Skin epidermis (tissue), 12 donors: ENCODE results near the gene OTUD5.

Source experiments
- H3K27ac ChIP-seq, 21 experiments: fragments of 200-600 bp; sonication (generic) in 11 of 21; one replicate each; pipeline ENCODE4 v1.5.0; 2020; ENCODE audit warnings: mild to moderate bottlenecking in 3 of 21, inconsistent platforms in 2 of 21, moderate library complexity in 2 of 21
- H3K4me3 ChIP-seq, 7 experiments: fragments of 200-600 bp; sonication (generic) in 2 of 7; one replicate each; pipeline ENCODE4 v1.5.0; 2020; ENCODE audit warnings: inconsistent platforms in 2 of 7, mild to moderate bottlenecking in 2 of 7, moderate library complexity in 1 of 7

OTUD5 gene

DNA sequence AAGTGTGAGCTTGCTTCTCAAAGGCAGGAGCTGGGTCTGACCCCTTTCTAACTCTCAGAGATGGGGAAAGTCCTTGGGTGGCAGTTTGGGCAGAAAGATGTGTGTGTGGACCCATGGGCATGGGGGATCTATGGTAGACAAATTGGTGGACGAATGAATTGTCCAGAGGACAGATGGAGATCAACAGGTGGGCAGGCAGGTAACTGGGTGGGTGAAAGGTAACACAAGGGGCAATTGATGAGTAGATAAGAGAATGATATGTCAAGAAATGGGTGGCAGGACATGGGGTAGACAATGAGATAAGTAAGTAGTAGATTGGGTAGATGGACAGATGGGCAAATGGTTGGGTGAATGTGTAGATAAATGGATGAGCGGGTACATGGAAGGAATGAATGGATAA, 17.2 kb upstream of the OTUD5 start:
- H3K27ac ChIP-seq = no peak overlapping the region

DNA sequence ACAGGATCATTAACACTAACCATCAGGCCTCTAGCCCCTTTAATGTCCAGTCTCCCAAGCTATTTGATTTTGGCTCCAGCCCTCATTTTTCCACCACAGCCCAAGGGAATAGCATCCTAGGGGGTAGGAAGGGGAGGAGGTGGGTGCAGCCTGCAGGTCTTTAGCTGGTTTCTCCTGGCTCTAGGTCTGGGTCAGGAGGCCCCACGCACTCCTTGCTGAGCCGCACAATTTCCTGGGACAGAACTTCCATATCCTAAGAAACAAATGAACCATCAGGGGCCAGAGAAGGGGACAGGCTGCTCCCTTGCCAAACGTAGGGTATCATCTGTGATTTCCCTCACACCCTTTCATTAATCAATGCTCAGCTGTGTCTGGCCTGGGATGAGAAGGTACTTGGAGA, 16.6 kb upstream of the OTUD5 start:
- Histone ChIP-seq H3K4me3 (no peak overlapping the region), H3K27ac (no peak overlapping the region)

More for the DNA sequence above, 17.2 kb upstream of the OTUD5 start:
- H3K4me3 ChIP-seq = no peak overlapping the region

GRCh38 chrX:48972220-48973164, 15.1 kb upstream of the OTUD5 start:
- peak overlapping the region; percentile 8 to 30 (median 11) for H3K4me3 ChIP-seq
- H3K27ac ChIP-seq = peak overlapping the region in 5 of 21 experiments; percentile 5 to 49 (median 17)

DNA sequence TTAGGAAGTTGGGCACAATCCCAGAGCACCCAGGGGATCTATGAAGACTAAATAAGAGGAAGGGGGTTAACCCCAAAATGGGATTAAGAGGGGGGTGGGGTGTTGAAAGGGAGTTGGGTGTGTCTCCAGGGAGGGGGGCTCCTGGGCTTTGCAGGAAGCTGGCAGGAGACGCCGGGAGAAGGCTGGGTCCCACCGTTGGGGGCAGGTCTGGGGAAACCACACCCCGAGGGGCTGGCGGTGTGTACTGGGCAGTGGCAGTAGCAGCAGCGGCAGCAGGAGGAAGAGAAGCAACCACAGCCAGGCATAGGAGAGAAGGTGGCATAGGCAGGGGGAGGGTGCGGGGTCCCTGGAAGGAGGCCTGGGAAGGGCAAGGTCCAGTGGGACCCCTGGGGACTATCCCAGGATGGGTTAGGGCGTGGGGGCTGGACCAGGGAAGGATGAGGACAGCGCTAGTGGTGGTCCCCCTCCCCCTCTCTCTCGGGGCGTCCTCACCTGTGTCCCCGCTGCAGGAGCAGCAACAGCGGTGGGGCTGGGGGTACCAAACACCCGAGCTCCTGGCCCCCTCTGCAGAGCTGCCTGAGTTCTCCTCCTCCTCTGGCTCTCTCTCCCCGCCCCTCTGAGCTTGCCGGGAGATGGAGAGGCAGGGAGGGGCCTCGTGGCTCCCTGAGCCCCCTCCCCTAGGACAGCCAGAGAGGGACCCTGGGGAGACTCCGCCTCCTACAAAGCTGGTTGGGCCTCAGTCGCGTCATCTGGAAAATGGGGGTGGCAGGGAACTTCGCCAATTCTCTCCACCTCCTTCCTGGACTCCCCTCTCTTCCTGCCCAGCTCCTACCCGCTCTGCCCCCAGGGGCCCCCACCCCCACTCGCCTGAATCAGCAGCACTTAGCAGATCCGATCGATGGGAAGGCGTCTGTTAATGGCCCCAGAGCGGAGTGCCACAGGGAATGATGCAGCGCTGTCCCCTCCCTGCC, 14.1 kb upstream of the OTUD5 start, which contains the start of gene KCND1:
TSS of gene KCND1 (minus strand) at position 596 of the 971 bp plus-strand sequence. CDS start 1,573 bp downstream, outside the sequence.
- Histone ChIP-seq H3K4me3 (peak within 1 kb of the TSS; percentile 8 to 30 (median 11)), H3K27ac (peak within 1 kb of the TSS in 6 of 21 experiments; percentile 5 to 49 (median 29))

- no peak overlapping the region for H3K27ac ChIP-seq
- H3K4me3 ChIP-seq = no peak overlapping the region
Measured at GRCh38 chrX:48969471-48969870, 12.1 kb upstream of the OTUD5 start.

- no peak overlapping the region for H3K27ac ChIP-seq
- no peak overlapping the region for H3K4me3 ChIP-seq
Measured at GRCh38 chrX:48968377-48968776, 11.0 kb upstream of the OTUD5 start.

DNA sequence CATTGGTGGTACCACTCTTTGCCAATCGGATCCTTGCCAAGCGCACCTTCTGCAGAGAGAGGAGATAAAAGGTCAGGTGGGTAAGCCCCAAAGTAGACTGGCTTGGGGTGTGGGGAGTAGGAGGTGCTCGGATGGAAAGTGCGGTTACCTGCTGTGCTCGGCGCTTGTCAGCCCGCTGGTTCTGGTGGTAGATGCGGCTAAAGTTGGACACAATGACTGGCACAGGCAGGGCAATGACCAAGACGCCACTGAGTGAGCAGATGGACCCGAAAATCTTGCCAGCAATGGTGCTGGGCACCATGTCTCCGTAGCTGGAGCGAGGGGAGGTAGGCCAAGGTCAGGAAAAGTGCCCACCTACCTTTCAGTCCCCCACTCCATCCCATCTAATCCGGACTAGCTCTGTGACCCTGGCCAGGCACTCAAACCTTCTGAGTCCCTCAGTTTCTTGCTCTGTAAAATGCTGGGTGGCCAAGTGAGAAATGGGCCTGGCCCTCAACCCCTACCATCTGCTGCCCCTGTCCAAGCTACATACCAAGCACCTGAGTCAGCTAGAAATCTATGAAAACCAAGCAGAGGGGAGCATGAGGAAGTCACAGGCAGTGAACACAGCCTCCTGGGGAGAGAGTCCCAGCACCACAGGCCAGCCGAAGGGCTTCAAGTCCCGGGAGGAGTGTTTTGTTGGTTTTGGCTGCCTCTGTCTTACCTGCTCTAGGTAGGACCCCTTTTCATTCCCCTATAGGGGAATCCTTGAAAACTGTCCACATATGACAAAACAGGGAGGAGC, 9.6 kb upstream of the OTUD5 start:
- H3K27ac ChIP-seq = no peak overlapping the region

DNA sequence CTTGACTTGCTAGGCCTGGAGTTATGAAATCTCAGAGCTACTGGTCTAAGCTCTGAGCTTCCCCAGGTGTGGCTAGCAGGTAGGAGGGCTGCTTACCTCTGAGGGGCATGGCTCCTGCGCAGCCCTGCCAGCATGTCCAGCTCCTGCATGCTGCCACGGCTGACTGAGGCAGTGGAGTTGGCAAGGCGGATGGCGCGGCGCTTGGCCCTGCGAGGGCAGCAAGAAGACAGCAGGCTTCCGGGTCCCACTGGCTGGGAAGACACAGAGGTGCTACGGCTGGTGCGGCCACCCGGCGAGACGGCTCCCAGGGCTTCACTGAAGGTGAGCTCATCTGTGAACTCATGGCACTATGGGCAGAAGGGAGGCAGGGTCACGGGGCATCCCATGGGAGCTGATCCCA, 8.6 kb upstream of the OTUD5 start:
- Histone ChIP-seq H3K27ac (no peak overlapping the region), H3K4me3 (no peak overlapping the region)

More for the DNA sequence above, 9.6 kb upstream of the OTUD5 start:
- H3K4me3 ChIP-seq = no peak overlapping the region

GRCh38 chrX:48961585-48962091, 4.2 kb upstream of the OTUD5 start:
- Histone ChIP-seq H3K27ac (no peak overlapping the region), H3K4me3 (no peak overlapping the region)

GRCh38 chrX:48960291-48960690, 2.9 kb upstream of the OTUD5 start:
- H3K27ac ChIP-seq = no peak overlapping the region
- H3K4me3 ChIP-seq = no peak overlapping the region

GRCh38 chrX:48958635-48959094, 1.3 kb upstream of the OTUD5 start:
- Histone ChIP-seq H3K27ac (peak overlapping the region; percentile 31 to 94 (median 87)), H3K4me3 (peak overlapping the region; percentile 36 to 70 (median 55))

DNA sequence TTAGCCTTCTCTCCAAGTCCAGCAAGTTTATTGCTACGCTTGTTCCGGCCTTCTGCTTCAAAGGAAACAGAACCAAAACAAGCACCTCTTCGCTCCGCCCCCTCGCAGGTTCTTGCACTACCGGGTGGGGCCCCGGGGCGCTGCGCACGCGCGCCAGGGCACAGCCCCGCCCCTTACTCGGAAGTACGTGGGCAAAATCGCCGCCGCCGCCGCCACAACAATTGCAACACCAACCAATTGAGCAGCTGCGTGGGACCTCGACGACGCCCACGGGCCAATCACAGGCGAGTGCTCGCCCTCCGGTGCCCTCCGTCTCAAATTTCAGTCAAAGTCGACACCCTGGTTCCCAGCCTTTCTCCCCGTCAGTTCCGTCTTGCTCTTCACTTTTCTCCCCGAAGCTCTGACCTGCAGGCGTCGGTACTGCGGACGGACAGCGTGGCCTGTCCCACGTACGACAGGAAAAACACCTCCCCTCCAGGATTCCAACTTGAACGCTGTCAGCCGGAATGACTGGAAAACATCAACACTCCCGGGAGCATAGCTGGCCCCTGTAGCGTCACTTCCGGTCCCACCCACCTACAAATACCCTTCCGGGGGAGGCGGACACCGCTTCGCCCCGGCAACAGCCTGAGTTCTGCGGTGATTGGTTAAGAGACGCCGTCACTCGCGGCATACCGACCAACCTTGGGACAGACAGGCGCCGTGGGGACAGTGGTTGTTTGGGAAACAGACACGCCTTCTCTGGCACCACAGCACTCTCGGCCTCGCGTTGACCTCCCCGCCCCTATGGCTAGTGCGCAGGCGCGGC, 624 bp upstream of the OTUD5 start:
- H3K4me3 ChIP-seq = peak overlapping the region; percentile 54 to 75 (median 63)
- peak overlapping the region; percentile 72 to 94 (median 89) for H3K27ac ChIP-seq

DNA sequence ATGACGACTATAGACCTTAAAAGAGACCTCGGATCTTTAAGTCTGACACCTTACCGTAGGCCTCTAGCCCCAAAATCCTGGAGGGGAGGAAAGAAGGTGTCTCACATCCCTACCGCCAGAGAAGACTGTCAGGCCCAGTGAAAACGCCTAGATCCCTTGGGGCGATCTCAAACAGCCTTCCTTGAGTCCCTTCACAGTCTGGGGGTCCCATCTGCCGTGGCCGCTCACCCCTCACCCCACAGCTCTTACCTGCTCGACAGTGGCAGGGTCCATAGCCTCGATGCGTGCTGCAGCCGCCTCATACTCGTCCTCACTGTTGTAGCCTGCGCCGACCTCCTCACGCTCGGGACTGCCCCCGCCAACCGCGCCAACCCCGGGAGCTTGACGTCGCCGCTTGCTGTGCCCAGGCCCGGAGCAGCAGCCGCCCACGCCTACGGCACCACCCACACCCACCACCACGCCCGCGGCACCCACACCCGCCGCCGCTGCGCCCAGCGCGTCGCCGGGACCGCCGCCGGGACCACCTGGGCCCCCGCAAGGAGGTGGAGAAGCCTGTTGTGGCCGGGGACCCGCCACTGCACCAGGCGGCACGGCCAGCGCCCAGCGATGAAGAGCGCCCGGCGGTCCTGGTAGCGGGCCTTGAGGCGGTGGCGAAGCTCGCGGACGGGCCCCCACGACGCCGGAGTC, 536 bp downstream of the OTUD5 start:
- H3K4me3 ChIP-seq = peak overlapping the region; percentile 54 to 75 (median 63)
- H3K27ac ChIP-seq = peak overlapping the region in 20 of 21 experiments; percentile 39 to 94 (median 89)

GRCh38 chrX:48948589-48948988, 8.8 kb downstream of the OTUD5 start:
- no peak overlapping the region for H3K4me3 ChIP-seq

DNA sequence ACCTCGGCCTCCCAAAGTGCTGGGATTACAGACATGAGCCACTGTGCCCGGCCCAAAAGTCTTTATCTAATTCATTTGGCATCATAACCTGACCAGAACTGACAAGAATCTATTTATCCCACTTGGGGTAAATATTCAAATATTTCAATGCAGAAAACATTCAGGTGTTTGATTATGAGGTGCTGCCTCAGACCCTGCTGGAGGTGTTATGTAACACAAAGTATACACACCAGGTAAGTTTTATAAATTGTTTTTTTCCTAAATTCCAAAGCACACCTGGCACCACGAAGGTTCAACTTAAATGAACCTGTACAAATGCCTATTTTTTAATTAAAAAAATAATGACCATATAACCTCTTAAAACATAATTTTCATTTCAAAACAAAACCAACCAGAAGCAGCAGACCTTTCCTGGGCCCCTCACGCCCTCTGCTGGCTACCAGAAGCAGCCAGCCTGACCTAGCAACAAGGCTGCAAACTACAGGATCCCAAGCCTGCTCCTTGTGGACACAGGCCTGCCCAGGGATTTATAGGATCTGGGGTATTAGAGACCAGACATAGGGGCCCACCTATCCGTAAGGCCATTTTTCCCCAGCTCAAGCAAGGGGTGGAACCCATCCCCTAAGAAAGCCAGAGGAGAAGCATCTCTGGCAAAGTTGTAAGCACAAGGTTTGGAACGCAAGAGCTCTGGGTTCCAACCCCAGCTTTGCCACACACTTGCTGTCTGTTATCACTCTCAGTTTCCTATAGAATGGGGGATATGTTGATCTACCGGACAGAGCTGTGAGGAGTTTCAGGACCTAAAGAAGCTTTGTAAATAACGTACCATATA, 11.7 kb downstream of the OTUD5 start:
- no peak overlapping the region for H3K4me3 ChIP-seq
- no peak overlapping the region for H3K27ac ChIP-seq

More at GRCh38 chrX:48948589-48948988, 8.8 kb downstream of the OTUD5 start:
- no peak overlapping the region for H3K27ac ChIP-seq

- H3K27ac ChIP-seq = peak overlapping the region in 1 of 21 experiments; percentile 30
- no peak overlapping the region for H3K4me3 ChIP-seq
Measured at GRCh38 chrX:48942895-48943294, 14.5 kb downstream of the OTUD5 start.
